HepG2 (cell line): ENCODE results near the gene ABCG4. TPM values are rescaled to one million over a fixed set of nuclear protein-coding genes. Genes with fewer than 3 reads are reported as not detected.

Experiments used
- CBFB ChIP-seq: sonication (generic); formaldehyde crosslinking; IDR thresholded peaks from 2 replicates; pipeline ENCODE4 v1.4.0; 2020; ENCODE audit warnings: missing genetic modification reagents
- DR1 ChIP-seq: sonication (generic); formaldehyde crosslinking; IDR thresholded peaks from 2 replicates; pipeline ENCODE4 v1.8.0; 2021; ENCODE audit warnings: mild to moderate bottlenecking, missing genetic modification reagents, inconsistent platforms
- ETV6 ChIP-seq: sonication (generic); formaldehyde crosslinking; conservative IDR thresholded peaks from 2 replicates; pipeline ENCODE4 v1.4.0; 2020; ENCODE audit warnings: missing genetic modification reagents
- ISL2 ChIP-seq: sonication (generic); formaldehyde crosslinking; IDR thresholded peaks from 2 replicates; pipeline ENCODE4 v1.5.0; 2020; ENCODE audit warnings: missing genetic modification reagents
- KLF15 ChIP-seq: sonication (generic); formaldehyde crosslinking; IDR thresholded peaks from 2 replicates; pipeline ENCODE4 v1.8.1; 2023; ENCODE audit warnings: borderline replicate concordance, mild to moderate bottlenecking, inconsistent platforms, missing genetic modification reagents, mixed read lengths
- KLF6 ChIP-seq: IDR thresholded peaks from 2 replicates; pipeline ENCODE4 v1.8.0; 2016; ENCODE audit warnings: missing biosample characterization, missing genetic modification reagents
- MBNL3 ChIP-seq: fragments of 250-450 bp; sonication (Bioruptor Pico); conservative IDR thresholded peaks from 2 replicates; pipeline ENCODE4 v1.8.0; 2022; ENCODE audit warnings: mild to moderate bottlenecking, inconsistent platforms
- MXI1 ChIP-seq: IDR thresholded peaks from 3 replicates; pipeline ENCODE4 v1.6.1; 2012; ENCODE audit warnings: low read depth, low read length, inconsistent platforms, borderline replicate concordance
- NFKB2 ChIP-seq: sonication (generic); formaldehyde crosslinking; IDR thresholded peaks from 2 replicates; pipeline ENCODE4 v1.4.0; 2020; ENCODE audit warnings: missing genetic modification reagents, borderline replicate concordance
- PHF20 ChIP-seq: sonication (generic); formaldehyde crosslinking; IDR thresholded peaks from 2 replicates; pipeline ENCODE4 v1.5.0; 2020; ENCODE audit warnings: mild to moderate bottlenecking, missing genetic modification reagents
- PHF21A ChIP-seq: sonication (generic); formaldehyde crosslinking; IDR thresholded peaks from 2 replicates; pipeline ENCODE4 v1.5.0; 2020; ENCODE audit warnings: mild to moderate bottlenecking, missing genetic modification reagents
- POLR2AphosphoS5 ChIP-seq: IDR thresholded peaks from 2 replicates; pipeline ENCODE4 v1.6.1; 2012; ENCODE audit warnings: low read depth, low read length
- SAP130 ChIP-seq: IDR thresholded peaks from 2 replicates; pipeline ENCODE4 v1.6.1; 2016; ENCODE audit warnings: low read depth
- TARDBP ChIP-seq: sonication (generic); formaldehyde crosslinking; IDR thresholded peaks from 2 replicates; pipeline ENCODE4 v1.8.0; 2022; ENCODE audit warnings: mild to moderate bottlenecking, missing genetic modification reagents
- TMF1 ChIP-seq: sonication (generic); formaldehyde crosslinking; IDR thresholded peaks from 2 replicates; pipeline ENCODE4 v1.8.1; 2022; ENCODE audit warnings: low read depth, missing genetic modification reagents
- ZBTB7B ChIP-seq: sonication (generic); formaldehyde crosslinking; IDR thresholded peaks from 2 replicates; pipeline ENCODE4 v1.4.0; 2020; ENCODE audit warnings: missing genetic modification reagents
- ZNF501 ChIP-seq: sonication (generic); formaldehyde crosslinking; IDR thresholded peaks from 2 replicates; pipeline ENCODE4 v1.5.1; 2020; ENCODE audit warnings: mild to moderate bottlenecking, moderate library complexity, missing genetic modification reagents
- ZNF563 ChIP-seq: sonication (generic); formaldehyde crosslinking; IDR thresholded peaks from 2 replicates; pipeline ENCODE4 v1.8.0; 2022; ENCODE audit warnings: mild to moderate bottlenecking, moderate library complexity, missing genetic modification reagents
- ZSCAN29 ChIP-seq: sonication (generic); formaldehyde crosslinking; conservative IDR thresholded peaks from 2 replicates; pipeline ENCODE4 v1.4.0; 2020; ENCODE audit warnings: mild to moderate bottlenecking, missing genetic modification reagents
- polyA plus RNA-seq, 8 experiments: library from polyadenylated mRNA; depleted of rRNA in 3 of 8; stranded (reverse) in 7 of 8; unstranded in 1 of 8; fragments of >200 nt; fragmentation: Illumina TruSeq in 4 of 8; extraction: Trizol in 4 of 8; gene quantifications; 2 replicates each; pipeline versions ENCODE4 v1.2.1 to v1.2.3, GENCODE V29; 2011 to 2016; ENCODE audit warnings: low read depth in 4 of 8, missing spikeins in 1 of 8, mixed read lengths in 1 of 8; ENCODE audit not compliant: insufficient read depth in 1 of 8
- total RNA-seq, 5 experiments: library from RNA; depleted of rRNA; stranded (reverse); fragments of >200 nt; fragmentation: Illumina TruSeq; extraction: Trizol; gene quantifications; 2 replicates each; pipeline ENCODE4 v1.2.3, GENCODE V29; 2016; ENCODE audit warnings: low read depth in 1 of 5
- TF ChIP-seq, protein P1 (sequence below): sonication (generic); formaldehyde crosslinking; IDR thresholded peaks from 2 replicates; pipeline ENCODE4 v1.9.0; 2021; ENCODE audit warnings: missing genetic modification reagents, mild to moderate bottlenecking, borderline replicate concordance
- TF ChIP-seq, protein P2 (sequence below): sonication (generic); formaldehyde crosslinking; IDR thresholded peaks from 2 replicates; pipeline ENCODE4 v1.8.0; 2022; ENCODE audit warnings: mild to moderate bottlenecking, missing genetic modification reagents, borderline replicate concordance
- TF ChIP-seq, protein P3 (sequence below): sonication (generic); formaldehyde crosslinking; IDR thresholded peaks from 2 replicates; pipeline ENCODE4 v1.4.0; 2020; ENCODE audit warnings: missing genetic modification reagents
- TF ChIP-seq, protein P4 (sequence below): sonication (generic); formaldehyde crosslinking; IDR thresholded peaks from 2 replicates; pipeline ENCODE4 v1.4.0; 2020; ENCODE audit warnings: missing genetic modification reagents

The ABCG4 gene
- total and polyA plus RNA-seq, 2 of the 13 experiments (the other 11 are each of a cell fraction or from before 2014, with no cell fraction given): not detected

DNA sequence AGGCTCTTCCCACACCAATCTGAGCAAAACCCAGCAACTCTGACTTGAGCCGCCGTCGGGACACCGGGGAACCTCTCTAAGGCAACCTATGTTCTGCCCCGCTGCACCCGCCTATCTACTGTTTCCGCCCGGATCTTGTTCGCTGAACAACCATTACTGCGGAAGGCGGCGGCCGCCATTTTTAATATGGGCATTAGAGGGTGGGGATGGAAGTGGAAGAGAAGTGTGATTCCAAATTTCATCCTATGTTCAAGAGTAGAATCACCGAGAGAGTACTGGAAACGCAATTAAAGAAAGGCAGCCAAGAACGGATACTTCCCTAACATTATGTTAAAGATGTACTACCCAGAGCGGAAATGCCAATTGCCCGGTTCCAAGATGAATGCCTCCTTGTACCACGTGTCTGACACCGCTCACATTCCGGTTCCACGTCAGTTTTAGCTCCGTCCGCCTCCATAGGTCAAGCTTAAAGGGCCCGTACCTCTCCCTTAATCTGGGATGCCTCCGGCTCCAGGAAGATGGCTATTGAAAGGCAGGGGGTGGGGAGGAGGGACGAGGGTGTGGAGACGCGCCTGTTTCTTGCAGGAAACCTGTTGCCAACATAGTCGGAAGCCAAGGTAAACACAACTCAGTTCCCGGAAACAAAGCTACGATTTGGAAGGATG is 47.0 kb upstream of the ABCG4 start, which contains the start of gene DPAGT1 (continued):
- TF ChIP-seq ISL2 (peak; percentile 21; the same call in 1 of the 2 replicates), ETV6 (CRISPR knock-in tag) (0 out of 2 replicates have a peak, but pooled peaks have one; percentile 81), NFKB2 (0 out of 2 replicates have a peak, but pooled peaks have one; percentile 5), ZNF563 (peak; percentile 42; the same call in 1 of the 2 replicates), KLF15 (CRISPR knock-in tag) (peak; percentile 59; the same call in 1 of the 2 replicates), DR1 (CRISPR knock-in tag) (0 out of 2 replicates have a peak, but pooled peaks have one; percentile 24), ZNF501 (CRISPR knock-in tag) (peak; percentile 88), PHF21A (CRISPR knock-in tag) (peak; percentile 91), CBFB (CRISPR knock-in tag) (0 out of 2 replicates have a peak, but pooled peaks have one; percentile 29), TARDBP (CRISPR knock-in tag) (peak; percentile 72), ZSCAN29 (peak; percentile 17; the same call in 1 of the 2 replicates), ZBTB7B (0 out of 2 replicates have a peak, but pooled peaks have one; percentile 11), KLF6 (CRISPR knock-in tag) (0 out of 2 replicates have a peak, but pooled peaks have one; percentile 25), POLR2AphosphoS5 (peak; percentile 25), TMF1 (CRISPR knock-in tag) (peak; percentile 49; the same call in 1 of the 2 replicates), MXI1 (peak; percentile 92; the same call in 2 of the 3 replicates), MBNL3 (CRISPR knock-in tag) (no peak), PHF20 (CRISPR knock-in tag) (peak; percentile 88), SAP130 (CRISPR knock-in tag) (peak; percentile 82)
- TF ChIP-seq, protein P1, sequence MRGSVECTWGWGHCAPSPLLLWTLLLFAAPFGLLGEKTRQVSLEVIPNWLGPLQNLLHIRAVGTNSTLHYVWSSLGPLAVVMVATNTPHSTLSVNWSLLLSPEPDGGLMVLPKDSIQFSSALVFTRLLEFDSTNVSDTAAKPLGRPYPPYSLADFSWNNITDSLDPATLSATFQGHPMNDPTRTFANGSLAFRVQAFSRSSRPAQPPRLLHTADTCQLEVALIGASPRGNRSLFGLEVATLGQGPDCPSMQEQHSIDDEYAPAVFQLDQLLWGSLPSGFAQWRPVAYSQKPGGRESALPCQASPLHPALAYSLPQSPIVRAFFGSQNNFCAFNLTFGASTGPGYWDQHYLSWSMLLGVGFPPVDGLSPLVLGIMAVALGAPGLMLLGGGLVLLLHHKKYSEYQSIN (CRISPR knock-in tag): no peak
- TF ChIP-seq, protein P2, sequence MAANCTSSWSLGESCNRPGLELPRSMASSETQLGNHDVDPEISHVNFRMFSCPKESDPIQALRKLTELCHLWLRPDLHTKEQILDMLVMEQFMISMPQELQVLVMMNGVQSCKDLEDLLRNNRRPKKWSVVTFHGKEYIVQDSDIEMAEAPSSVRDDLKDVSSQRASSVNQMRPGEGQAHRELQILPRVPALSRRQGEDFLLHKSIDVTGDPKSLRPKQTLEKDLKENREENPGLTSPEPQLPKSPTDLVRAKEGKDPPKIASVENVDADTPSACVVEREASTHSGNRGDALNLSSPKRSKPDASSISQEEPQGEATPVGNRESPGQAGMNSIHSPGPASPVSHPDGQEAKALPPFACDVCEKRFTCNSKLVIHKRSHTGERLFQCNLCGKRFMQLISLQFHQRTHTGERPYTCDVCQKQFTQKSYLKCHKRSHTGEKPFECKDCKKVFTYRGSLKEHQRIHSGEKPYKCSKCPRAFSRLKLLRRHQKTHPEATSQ (CRISPR knock-in tag): peak; percentile 6; the same call in 1 of the 2 replicates
- TF ChIP-seq, protein P3, sequence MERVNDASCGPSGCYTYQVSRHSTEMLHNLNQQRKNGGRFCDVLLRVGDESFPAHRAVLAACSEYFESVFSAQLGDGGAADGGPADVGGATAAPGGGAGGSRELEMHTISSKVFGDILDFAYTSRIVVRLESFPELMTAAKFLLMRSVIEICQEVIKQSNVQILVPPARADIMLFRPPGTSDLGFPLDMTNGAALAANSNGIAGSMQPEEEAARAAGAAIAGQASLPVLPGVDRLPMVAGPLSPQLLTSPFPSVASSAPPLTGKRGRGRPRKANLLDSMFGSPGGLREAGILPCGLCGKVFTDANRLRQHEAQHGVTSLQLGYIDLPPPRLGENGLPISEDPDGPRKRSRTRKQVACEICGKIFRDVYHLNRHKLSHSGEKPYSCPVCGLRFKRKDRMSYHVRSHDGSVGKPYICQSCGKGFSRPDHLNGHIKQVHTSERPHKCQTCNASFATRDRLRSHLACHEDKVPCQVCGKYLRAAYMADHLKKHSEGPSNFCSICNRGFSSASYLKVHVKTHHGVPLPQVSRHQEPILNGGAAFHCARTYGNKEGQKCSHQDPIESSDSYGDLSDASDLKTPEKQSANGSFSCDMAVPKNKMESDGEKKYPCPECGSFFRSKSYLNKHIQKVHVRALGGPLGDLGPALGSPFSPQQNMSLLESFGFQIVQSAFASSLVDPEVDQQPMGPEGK (CRISPR knock-in tag): 0 out of 2 replicates have a peak, but pooled peaks have one; percentile 5
- TF ChIP-seq, protein P4, sequence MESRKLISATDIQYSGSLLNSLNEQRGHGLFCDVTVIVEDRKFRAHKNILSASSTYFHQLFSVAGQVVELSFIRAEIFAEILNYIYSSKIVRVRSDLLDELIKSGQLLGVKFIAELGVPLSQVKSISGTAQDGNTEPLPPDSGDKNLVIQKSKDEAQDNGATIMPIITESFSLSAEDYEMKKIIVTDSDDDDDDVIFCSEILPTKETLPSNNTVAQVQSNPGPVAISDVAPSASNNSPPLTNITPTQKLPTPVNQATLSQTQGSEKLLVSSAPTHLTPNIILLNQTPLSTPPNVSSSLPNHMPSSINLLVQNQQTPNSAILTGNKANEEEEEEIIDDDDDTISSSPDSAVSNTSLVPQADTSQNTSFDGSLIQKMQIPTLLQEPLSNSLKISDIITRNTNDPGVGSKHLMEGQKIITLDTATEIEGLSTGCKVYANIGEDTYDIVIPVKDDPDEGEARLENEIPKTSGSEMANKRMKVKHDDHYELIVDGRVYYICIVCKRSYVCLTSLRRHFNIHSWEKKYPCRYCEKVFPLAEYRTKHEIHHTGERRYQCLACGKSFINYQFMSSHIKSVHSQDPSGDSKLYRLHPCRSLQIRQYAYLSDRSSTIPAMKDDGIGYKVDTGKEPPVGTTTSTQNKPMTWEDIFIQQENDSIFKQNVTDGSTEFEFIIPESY (CRISPR knock-in tag): no peak
